GM12892 (cell line): ENCODE results near the gene PSMC4.

Experiments used
- DNase-seq: peaks from one replicate; pipeline ENCODE4 v3.0.0; 2011; ENCODE audit not compliant: insufficient read length
- FAIRE-seq: peaks from 2 replicates; lab custom pipeline; 2011; peaks lifted over from hg19 to GRCh38; lab: Jason Lieb, UNC
- POLR2A ChIP-seq: IDR thresholded peaks from 2 replicates; pipeline ENCODE4 v1.6.1; 2011; ENCODE audit warnings: low read depth, low read length, control low read depth
- POLR2AphosphoS5 ChIP-seq: IDR thresholded peaks from 2 replicates; pipeline ENCODE4 v1.6.1; 2011; ENCODE audit warnings: low read depth, low read length, control low read depth
- TAF1 ChIP-seq: IDR thresholded peaks from 2 replicates; pipeline ENCODE4 v1.6.1; 2011; ENCODE audit warnings: low read depth, mild to moderate bottlenecking, control low read depth, low read length, borderline replicate concordance

Gene PSMC4

DNA sequence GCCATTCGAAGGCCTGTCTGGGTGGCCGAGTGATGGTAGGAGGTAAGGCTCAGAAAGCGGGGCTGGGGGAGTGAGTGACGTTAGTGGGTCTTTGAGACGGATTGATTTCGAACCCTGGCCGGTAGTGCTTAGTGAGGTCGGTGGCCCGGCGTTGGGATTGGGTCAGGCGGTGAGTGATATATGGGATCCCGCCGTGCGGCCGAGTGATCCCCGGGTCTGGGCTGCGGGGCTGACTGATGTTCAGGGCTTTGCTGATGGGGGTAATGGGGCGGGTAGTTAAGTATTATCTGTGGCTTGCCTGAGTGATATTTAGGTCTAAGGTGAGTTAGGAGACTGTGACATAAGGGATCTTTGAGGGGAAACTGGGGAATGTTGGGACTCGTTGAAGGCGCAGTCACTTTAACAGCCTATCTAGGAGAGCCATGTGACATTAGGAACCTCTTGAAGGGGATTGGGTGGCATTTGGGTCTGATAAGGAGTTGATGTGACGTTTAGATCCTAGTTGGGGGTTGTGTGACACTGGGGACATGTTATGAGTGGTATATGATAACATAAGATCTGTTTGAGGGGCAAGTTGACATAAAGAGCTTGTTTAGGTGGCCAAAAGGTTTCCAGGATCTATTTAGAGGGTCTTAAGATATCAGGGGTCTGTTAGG lies 543 bp downstream of the PSMC4 start:
- FAIRE-seq (no peak), DNase-seq (no peak)
- no peak for TF ChIP-seq POLR2A

DNA sequence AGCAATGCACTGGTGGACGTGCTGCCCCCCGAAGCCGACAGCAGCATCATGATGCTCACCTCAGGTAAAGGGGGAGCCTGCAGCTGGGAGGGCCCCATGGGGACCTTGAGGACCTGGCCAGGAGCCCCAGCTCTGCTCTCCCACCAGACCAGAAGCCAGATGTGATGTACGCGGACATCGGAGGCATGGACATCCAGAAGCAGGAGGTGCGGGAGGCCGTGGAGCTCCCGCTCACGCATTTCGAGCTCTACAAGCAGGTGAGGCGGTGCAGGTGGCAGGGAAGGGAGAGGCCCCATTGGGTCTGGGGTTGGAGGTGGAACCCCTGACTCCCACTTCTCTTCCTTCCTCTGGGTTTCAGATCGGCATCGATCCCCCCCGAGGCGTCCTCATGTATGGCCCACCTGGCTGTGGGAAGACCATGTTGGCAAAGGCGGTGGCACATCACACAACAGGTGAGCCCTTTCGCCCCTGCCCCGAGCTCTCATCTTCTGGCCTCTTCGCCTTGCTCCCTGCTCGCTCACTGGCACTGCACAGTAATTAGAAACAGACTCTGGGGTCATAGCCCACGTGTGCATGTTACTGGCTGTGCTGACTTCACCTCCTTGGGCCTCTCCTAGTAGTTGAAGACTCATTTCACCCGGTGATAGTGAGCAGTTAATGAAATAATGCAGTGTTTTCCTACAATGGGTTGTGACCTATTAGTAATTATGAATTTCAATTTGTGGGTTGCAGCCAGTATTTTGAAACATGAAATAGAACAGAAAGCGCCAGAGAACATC lies 3.6 kb downstream of the PSMC4 start:
- FAIRE-seq: no peak
- TF ChIP-seq POLR2A (no peak), TAF1 (no peak), POLR2AphosphoS5 (no peak)
- DNase-seq: no peak

DNA sequence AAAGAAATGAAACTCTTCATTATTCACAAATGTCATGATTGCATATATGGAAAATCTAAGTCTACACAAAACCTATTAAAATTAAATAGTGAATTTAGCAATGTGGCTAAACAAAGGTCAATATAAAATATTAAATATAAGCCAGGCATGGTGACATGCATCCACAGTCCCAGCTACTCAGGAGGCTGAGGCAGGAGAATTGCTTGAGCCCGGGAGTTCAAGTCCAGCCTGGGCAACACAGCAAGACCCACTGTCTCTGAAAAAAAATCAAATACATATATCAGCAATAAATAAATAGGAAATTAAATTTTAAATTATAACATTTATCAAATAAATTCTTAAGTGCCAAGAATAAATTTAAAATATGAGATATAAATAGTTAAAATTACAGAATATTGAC lies 11.9 kb downstream of the PSMC4 start:
- FAIRE-seq: no peak

DNA sequence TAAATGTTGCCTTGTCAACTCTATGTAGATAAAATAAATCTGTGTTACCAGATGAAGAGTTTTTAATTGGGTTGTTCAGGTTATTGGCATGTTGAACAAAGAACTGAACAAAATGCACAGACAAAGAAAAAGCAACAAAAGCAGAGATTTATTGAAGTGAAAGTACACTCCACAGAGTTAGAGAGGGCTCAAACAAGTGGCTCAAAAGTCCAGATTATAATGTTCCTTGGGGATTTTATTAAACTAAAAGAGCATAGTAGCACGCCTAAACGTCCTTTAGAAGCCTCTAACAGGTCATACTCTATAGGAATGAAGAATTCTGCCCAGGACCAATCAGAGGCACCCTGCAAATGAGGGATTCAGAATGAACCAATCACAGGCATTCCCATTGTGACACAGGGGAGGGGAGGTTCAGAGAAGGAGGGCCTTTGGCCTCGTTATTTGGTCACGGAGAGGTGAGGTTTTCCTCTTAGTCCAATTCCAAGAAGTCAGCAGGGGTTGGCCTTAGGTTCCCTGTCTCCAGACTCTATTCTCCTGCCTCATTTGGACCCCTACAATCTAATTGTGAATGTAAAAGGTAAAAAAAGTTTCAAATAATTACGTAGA lies 12.8 kb downstream of the PSMC4 start:
- FAIRE-seq: no peak
- no peak for DNase-seq
- TF ChIP-seq POLR2A: no peak
- no peak for TF ChIP-seq POLR2AphosphoS5
- TF ChIP-seq TAF1: no peak

More for the DNA sequence above, 11.9 kb downstream of the PSMC4 start:
- DNase-seq: no peak
- TF ChIP-seq POLR2AphosphoS5 (no peak), POLR2A (no peak), TAF1 (no peak)

DNA sequence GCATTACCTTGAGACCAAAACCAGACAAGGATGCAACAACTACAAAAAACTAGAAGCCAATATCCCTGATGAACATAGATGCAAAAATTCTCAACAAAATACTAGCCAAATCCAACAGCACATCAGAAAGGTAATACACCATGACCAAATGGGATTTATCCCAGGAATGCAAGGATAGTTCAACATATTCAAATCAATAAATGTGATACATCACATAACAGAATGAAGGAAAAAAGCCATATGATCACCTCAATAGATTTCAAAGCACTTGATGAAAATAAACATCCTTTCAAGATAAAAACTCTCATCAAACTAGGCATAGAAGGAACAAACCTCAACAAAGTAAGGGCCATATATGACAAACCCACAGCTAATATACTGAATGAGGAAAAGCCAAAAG lies 15.7 kb downstream of the PSMC4 start:
- FAIRE-seq (no peak), DNase-seq (no peak)
- TF ChIP-seq POLR2AphosphoS5: no peak
- TF ChIP-seq POLR2A: no peak
- TF ChIP-seq TAF1: no peak

DNA sequence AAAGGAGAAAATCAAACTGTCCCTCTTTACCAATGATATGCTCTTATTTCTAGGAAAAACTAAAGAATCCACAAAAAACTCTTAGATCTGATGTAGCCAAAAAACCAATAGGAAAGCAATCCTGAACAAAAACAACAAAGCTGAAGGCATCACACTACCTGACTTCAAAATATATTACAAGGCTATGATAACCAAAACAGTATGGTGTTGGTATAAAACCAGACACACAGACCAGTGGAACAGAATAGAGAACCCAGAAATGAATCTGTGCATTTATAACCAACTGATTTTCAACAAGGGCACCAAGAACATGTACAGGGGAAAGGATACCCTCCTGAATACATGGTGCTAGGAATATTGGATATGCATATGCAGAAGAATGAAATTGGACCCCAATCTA lies 16.2 kb downstream of the PSMC4 start:
- no peak for DNase-seq
- TF ChIP-seq POLR2AphosphoS5 (no peak), POLR2A (no peak), TAF1 (no peak)
- no peak for FAIRE-seq

DNA sequence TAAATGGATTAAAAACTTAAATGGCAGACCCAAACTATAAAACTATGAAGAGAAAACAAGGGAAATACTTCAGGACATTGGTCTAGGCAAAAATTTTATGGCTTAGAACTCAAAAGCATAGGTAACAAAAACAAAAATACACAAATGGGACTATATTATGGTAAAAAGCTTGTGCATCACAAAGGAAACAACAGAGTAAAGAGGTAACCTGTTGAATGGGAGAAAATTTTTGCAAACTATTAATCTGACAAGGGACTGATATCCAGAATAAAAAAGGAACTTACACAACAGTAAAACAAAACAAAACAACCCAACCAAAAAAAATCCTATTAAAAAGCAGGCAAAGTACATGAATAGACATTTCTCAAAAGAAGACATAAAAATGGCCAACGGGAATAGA lies 16.6 kb downstream of the PSMC4 start:
- DNase-seq: no peak
- no peak for TF ChIP-seq POLR2AphosphoS5
- no peak for TF ChIP-seq POLR2A
- no peak for TF ChIP-seq TAF1
- FAIRE-seq: no peak

DNA sequence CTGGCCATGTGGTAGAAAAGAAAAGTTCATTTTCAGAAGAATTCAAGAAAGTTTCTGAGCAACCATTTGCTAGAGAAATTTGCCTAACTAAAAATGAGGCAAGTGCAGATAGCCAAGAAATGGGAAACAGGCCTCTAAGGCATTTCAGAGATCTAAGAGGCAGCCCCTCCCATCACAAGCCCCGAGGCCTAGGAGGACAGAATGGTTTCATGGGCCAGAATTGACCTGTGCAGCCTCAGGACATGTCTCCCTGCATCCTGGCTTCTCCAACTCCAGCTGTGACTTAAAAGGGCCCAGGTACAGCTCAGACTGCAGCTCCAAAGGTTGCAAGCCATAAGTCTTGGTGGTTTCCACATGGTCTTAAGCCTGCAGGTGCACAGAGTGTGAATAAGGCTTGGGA lies 22.6 kb downstream of the PSMC4 start:
- DNase-seq: no peak
- TF ChIP-seq POLR2A (no peak), TAF1 (no peak), POLR2AphosphoS5 (no peak)
- no peak for FAIRE-seq

DNA sequence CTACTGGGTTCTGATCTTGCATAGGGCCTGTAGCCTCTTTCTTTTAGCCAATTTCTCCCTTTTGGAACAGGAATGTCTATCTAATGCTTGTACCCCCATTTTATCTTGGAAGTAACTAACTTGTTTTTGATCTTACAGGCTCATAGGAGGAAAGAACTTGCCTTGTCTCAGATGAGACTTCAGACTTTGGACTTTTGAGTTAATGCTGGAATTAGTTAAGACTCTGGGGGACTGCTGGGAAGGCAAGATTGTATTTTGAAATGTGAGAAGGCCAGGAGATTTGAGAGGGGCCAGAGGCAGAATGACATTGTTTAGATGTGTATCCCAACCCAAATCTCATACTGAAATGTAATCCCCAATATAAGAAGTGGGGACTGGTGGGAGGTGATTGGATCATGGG lies 23.4 kb downstream of the PSMC4 start:
- TF ChIP-seq POLR2AphosphoS5: no peak
- FAIRE-seq: no peak
- DNase-seq: no peak

DNA sequence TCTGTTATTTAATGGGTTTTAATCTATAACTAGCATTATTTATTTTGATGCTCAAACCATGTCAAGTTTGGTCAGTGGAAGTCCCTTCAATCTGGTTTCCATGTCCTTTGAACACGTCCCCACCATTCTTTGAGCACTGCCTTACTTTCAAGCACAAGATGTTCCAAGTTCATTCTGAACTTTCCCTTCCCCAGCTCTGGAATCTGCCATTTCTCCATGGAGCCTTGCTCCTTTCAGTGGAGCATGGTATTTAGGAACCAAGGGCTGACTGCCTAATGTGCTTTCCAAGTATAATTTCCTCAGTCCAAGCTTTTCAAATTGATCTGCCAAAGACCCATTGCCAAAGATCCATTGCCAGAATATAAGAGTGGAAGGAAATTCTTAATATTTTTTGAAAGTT lies 24.8 kb downstream of the PSMC4 start:
- no peak for TF ChIP-seq POLR2A
- TF ChIP-seq POLR2AphosphoS5: no peak
- no peak for TF ChIP-seq TAF1
- no peak for DNase-seq
- FAIRE-seq: no peak

DNA sequence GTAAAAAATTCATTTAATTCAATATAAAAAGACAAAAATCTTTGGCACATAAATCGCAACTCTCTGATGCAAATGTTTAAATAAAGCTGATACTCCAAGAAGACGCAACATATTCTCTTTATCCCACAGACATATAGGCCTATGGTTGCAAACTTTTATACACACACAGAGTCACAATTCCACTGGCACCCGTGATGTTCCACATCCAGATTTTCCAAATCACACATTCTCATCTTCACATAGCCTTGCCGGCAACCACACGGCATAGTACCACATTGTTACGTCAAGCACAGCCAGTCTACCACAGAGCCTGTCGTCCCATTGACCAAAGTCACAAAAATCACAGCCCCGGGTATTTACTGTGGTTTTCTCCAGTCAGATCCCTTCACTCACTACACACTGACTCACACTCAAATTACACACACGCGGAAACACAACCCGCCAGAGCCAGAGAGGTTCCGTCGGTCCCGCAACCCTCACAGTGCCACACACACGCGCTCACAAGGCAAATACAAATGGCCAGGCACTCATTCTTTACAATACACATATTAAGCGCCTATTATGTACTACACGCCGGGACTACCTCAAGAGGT lies 25.3 kb downstream of the PSMC4 start:
- DNase-seq: no peak
- TF ChIP-seq POLR2AphosphoS5 (no peak), TAF1 (no peak), POLR2A (no peak)
- FAIRE-seq: no peak
